Dermis microvascular lymphatic vessel endothelial cell (primary cell): ENCODE data around the gene ERC2. TPM values are rescaled to one million over a fixed set of nuclear protein-coding genes. Genes with fewer than 3 reads are reported as not detected.
A peak's percentile ranks its signal among the peaks of the same experiment; 100 is the strongest.
"Not testable (repeated sequence)": the region's sequence is repeated elsewhere in the genome, so short reads cannot be mapped to it uniquely, and the experiment has no call there.

Source experiments
- DNase-seq, 2 donors: peaks; one replicate each; pipeline versions ENCODE4 v3.0.0 to v3.0.0-alpha.2; 2010; ENCODE audit warnings: low read depth in 2 of 2
- total RNA-seq: library from RNA; depleted of rRNA; stranded (reverse); fragments of >200 nt; gene quantifications from 2 replicates; pipeline ENCODE4 v1.2.1, GENCODE V29; 2014

ERC2 gene
- total RNA-seq, 1 donor from 2014 or later = 1.5 TPM

- DNase-seq = no peak
Measured at GRCh38 chr3:55512571-55513343, 955.5 kb downstream of the ERC2 start.

DNA sequence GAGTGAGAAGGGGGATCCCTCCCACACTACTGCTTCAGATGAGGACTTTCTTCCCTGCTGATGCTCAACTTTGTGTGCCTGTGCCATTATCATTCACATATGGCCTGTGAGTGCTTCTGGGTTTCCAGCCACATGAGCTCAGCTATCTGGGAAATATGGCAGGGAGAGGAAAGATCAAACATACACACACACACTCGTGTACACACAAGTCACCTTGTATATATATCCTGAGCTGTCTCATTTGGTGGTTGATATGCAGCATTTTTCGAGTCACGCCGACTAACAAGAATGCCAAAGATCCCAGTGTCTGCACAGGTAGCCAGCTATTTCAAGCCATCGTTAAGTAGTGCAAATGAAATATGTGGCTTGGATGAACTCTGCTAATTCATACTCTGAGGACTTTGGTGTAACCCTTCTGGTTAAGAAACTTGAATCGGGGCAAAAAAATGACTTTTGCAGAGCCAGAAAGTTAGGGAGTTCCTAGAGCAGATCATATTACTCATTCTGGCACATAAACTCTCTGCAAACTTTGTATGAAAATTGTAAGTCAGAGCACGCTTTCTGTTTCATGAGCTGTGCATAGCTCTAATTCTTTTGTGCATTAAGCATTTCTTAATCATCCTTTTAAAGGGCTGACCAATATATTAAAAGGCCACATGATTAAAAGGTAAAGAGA, 956.2 kb downstream of the ERC2 start:
- DNase-seq = no peak

DNA sequence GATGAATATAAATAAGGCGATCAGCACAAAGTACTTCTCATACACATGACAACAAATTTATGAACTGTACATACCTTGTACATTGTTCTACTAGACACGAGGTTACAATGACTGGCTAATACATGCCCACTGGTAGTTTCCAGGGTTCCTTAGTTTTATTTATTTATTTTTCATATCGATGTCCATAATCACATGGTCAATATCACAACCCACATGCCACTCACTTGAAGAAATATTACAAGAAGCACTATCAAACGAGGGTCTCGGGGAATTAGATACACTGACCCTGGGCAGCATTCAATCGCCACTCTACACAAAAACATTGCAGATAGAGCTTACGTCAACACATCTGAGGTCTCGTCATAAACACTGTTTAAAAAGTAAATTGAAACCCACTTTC, 959.9 kb downstream of the ERC2 start:
- DNase-seq = no peak

GRCh38 chr3:55507808-55508207, 960.5 kb downstream of the ERC2 start:
- DNase-seq = no peak

GRCh38 chr3:55505776-55506175, 962.5 kb downstream of the ERC2 start:
- no peak for DNase-seq

DNA sequence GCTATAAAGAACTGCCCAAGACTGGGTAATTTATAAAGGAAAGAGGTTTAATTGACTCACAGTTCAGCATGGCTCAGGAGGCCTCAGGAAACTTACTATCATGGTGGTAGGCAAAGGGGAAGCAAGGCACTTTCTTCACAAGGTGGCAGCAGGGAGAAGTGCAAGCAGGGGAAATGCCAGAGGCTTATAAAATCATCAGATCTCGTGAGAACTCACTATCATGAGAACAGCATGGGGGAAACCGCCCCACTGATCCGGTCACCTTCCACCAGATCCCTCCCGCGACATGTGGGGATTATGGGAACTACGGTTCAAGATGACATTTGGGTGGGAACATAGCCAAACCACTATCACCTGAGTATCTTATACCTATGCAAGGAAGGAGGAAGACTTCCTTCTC, 963.2 kb downstream of the ERC2 start:
- not testable (repeated sequence) for DNase-seq

GRCh38 chr3:55501905-55502304, 966.4 kb downstream of the ERC2 start:
- DNase-seq = no peak

DNA sequence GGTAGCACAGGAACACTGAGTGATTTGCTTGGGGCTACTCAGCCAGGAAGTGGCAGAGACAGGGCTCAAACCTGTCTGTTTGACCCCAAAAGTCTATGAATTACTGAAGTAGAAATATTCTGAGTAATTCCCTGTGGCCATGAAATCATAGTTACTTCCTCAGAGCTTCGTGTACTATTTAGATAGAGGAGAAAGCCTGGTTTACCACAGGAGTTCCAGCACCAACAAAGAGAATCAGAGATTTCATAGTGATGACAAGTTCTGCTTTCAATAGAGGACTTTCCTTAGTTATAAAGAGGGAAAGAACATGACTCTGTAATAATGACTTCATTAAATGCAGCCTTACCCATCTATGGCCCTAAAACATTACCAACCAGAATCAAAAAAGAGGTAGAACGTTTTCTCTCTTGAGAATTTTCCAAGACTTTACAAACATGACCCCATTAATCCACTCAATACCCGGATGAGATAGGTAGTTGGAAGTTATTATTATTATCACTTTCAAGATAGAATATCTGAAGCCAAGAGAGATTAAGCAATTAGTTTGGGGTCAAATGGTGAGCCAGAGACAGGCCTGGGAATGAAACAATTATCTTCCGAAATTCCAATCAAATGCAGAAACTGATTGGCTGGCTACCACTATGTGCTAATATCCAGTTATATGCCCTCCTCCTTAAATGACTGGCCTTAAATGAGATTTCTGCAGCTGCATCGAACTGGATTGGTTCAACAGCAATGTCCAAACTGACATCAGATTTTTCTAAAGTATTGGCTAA, 967.5 kb downstream of the ERC2 start:
- no peak for DNase-seq

- DNase-seq = no peak
Measured at GRCh38 chr3:55498520-55498919, 969.7 kb downstream of the ERC2 start.

- DNase-seq = no peak
Measured at GRCh38 chr3:55497250-55497649, 971.0 kb downstream of the ERC2 start.

- no peak for DNase-seq
Measured at GRCh38 chr3:55494976-55495375, 973.3 kb downstream of the ERC2 start.

GRCh38 chr3:55492976-55493375, 975.3 kb downstream of the ERC2 start:
- no peak for DNase-seq

DNA sequence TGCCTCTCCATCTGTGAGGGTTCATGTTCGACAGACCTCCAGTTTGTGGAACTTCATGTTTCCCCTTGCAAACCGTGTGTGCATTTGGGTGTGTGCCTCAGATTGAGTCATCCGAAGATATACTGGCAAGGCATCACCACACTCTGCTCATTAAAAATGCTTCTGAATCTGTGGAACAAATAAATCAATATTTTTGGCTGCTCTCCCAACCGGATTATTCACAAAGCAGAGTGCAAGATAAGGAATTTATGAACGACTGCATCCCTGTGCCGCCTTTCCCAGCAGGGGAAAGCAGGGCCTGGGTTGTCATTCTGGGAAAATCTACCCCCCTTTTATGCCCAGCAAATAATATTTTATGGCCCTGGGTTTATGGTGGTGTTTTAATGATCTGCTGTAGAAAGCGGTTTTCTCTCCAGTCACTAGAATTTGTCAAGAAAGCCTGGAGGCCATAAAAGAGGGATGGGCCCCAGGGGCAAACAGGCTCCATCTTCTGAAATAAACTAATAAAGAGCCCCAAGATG, 976.9 kb downstream of the ERC2 start:
- no peak for DNase-seq

DNA sequence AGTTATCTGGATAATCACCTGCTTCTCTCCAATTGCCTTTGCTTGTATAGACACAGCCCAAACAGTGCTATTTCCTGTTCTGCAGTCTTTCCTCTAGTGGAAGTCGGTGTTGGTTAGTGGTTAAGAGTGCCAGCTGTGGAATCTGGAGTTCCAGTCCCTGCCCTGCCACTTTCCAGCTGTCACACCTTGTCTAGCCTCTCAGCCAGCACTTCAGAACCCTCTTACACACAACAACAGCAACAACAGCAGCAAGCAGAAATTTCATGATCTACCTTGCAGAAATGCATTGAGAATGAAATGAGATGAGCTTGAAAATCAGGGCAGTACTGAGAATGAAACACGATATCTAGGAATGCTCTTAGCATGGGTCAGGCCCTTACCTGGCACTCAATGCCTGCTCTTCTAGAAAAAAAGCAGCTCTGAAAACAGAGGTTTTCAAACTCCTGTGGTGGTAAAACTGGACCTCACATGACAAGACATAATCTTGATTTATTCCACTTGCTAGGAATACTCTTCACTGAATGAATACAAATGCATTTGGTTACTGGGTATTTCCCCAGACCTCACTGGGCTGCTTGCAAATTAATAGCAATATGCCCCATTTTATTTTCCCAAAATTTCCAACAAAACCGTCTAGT, 977.9 kb downstream of the ERC2 start:
- no peak for DNase-seq

DNA sequence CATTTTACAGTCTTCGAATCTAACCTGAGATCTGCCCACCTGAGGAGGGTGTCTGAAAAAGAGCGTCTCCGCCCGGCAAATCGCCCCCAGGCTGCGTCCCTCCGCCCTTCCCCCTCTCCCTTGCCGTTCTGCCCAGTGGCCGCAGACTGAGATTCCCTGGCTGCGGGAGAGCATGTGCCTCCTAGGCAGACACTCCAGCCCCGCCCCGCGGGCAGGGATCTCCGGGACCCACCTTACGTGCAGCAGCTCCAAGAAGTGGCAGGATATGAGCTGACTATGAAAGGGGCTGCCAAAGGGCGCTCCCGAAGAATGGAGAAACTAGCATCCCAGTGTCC, 978.5 kb downstream of the ERC2 start:
- no peak for DNase-seq

- peak; percentile 29 to 46 for DNase-seq
Measured at GRCh38 chr3:55488398-55489055, 979.7 kb downstream of the ERC2 start.

GRCh38 chr3:55487381-55488241, 980.7 kb downstream of the ERC2 start:
- DNase-seq = peak in 1 of 2 donors; percentile 17

GRCh38 chr3:55486857-55487380, 981.3 kb downstream of the ERC2 start, which contains the start of gene WNT5A:
Gene WNT5A (minus strand): TSS chr3:55487306. CDS start chr3:55486985, 321 bp downstream.
- peak in 1 of 2 donors; percentile 18 for DNase-seq

- DNase-seq = no peak
Measured at GRCh38 chr3:55486101-55486856, 982.0 kb downstream of the ERC2 start.
